B cell (primary cell): ENCODE measurements around the gene NDUFAB1. TPM values are rescaled to one million over a fixed set of nuclear protein-coding genes. Genes with fewer than 3 reads are reported as not detected.

Experiments used
- ATAC-seq: fragments of 200-7000 bp; cut with Tn5 transposase; one replicate; pipeline ENCODE4 v1.10.0; 2021; ENCODE audit warnings: low read depth, mild to moderate bottlenecking, moderate number of reproducible peaks, moderate library complexity
- CTCF ChIA-PET: fragments of 350-600 bp; sonication (Branson Sonifier 250); formaldehyde crosslinking; loops from one replicate; lab custom pipeline; 2021; ENCODE audit warnings: antibody characterized with exemption, inconsistent platforms; lab: Charles Lee
- POLR2A ChIA-PET: fragments of 350-600 bp; sonication (Branson Sonifier 250); formaldehyde crosslinking; loops from one replicate; lab custom pipeline; 2021; ENCODE audit warnings: antibody characterized with exemption; lab: Charles Lee
- DNase-seq: peaks from one replicate; pipeline ENCODE4 v3.0.0; 2013
- H2AFZ ChIP-seq: 2 replicates; pipeline ENCODE4 v1.6.1; 2012; ENCODE audit warnings: mild to moderate bottlenecking, low read depth, low read length; ENCODE audit not compliant: insufficient read depth, poor library complexity, severe bottlenecking
- H3K27ac ChIP-seq, 2 donors: 1 replicate in 1 of 2; 2 replicates in 1 of 2; pipeline ENCODE4 v1.5.1; 2012 to 2013; ENCODE audit warnings: low read length in 2 of 2, mild to moderate bottlenecking in 2 of 2, moderate library complexity in 1 of 2
- H3K27me3 ChIP-seq, 4 experiments: fragments of 200-600 bp in 1 of 4; sonication (generic) in 1 of 4; replicated peaks in 1 of 4; 1 replicate in 2 of 4; 2 replicates in 2 of 4; pipeline versions ENCODE4 v1.6.1 to v1.7.0; 2013 to 2016; ENCODE audit warnings: low read length in 3 of 4, mild to moderate bottlenecking in 2 of 4, mixed read lengths in 1 of 4, moderate library complexity in 1 of 4; ENCODE audit not compliant: insufficient read depth in 4 of 4, control insufficient read depth in 3 of 4; ENCODE audit errors: control extremely low read depth in 1 of 4
- H3K36me3 ChIP-seq, 2 experiments: replicated peaks in 1 of 2; 1 replicate in 1 of 2; 2 replicates in 1 of 2; pipeline versions ENCODE4 v1.6.1 to v1.7.1; 2013; ENCODE audit warnings: low read length in 1 of 2; ENCODE audit not compliant: insufficient read depth in 2 of 2, control insufficient read depth in 1 of 2; ENCODE audit errors: control extremely low read depth in 1 of 2, extremely low read depth in 1 of 2
- H3K4me1 ChIP-seq, 2 donors: fragments of 200-600 bp in 1 of 2; sonication (generic) in 1 of 2; 1 replicate in 1 of 2; 2 replicates in 1 of 2; pipeline versions ENCODE4 v1.5.1 to v1.6.1; 2013 to 2017; ENCODE audit warnings: low read length in 2 of 2; ENCODE audit not compliant: control insufficient read depth in 2 of 2, insufficient read depth in 2 of 2
- H3K4me2 ChIP-seq: replicated peaks from 2 replicates; pipeline ENCODE3; 2012; ENCODE audit warnings: mild to moderate bottlenecking, low read depth, low read length; ENCODE audit not compliant: poor library complexity, severe bottlenecking
- H3K4me3 ChIP-seq, 5 experiments: fragments of 200-600 bp in 1 of 5; sonication (generic) in 1 of 5; 1 replicate in 3 of 5; 2 replicates in 2 of 5; pipeline versions ENCODE4 v1.5.1 to v1.7.0; 2011 to 2016; ENCODE audit warnings: low read length in 4 of 5, mild to moderate bottlenecking in 4 of 5, low read depth in 2 of 5, control low read depth in 1 of 5, moderate library complexity in 1 of 5; ENCODE audit not compliant: insufficient read depth in 1 of 5; ENCODE audit errors: control extremely low read depth in 1 of 5, extremely low read depth in 1 of 5
- H3K79me2 ChIP-seq: fragments of 200-600 bp; sonication (generic); one replicate; pipeline ENCODE4 v1.6.0; 2016; ENCODE audit warnings: low read length; ENCODE audit not compliant: control insufficient read depth, insufficient read depth
- H3K9ac ChIP-seq: fragments of 200-600 bp; sonication (generic); 2 replicates; pipeline ENCODE4 v1.6.1; 2017; ENCODE audit warnings: mild to moderate bottlenecking, low read length, moderate library complexity
- H3K9me3 ChIP-seq, 3 donors: one replicate each; pipeline versions ENCODE4 v1.6.1 to v1.7.1; 2013; ENCODE audit warnings: low read length in 2 of 3; ENCODE audit not compliant: control insufficient read depth in 2 of 3, insufficient read depth in 1 of 3; ENCODE audit errors: control extremely low read depth in 1 of 3
- H4K20me1 ChIP-seq: 2 replicates; pipeline ENCODE4 v1.6.0; 2012; ENCODE audit warnings: mild to moderate bottlenecking, low read length; ENCODE audit not compliant: insufficient read depth, control insufficient read depth, poor library complexity, severe bottlenecking
- H3K27ac Mint-ChIP-seq: one replicate; pipeline ENCODE4 v1.8.0; 2021; ENCODE audit warnings: mixed read lengths
- H3K27me3 Mint-ChIP-seq: one replicate; pipeline ENCODE4 v1.8.0; 2021; ENCODE audit warnings: mixed read lengths
- H3K4me1 Mint-ChIP-seq: one replicate; pipeline ENCODE4 v1.8.0; 2021; ENCODE audit warnings: mixed read lengths
- H3K4me3 Mint-ChIP-seq: one replicate; pipeline ENCODE4 v1.8.0; 2021; ENCODE audit warnings: mixed read lengths
- H3K9me3 Mint-ChIP-seq: one replicate; pipeline ENCODE4 v1.8.0; 2022; ENCODE audit warnings: mixed read lengths; ENCODE audit not compliant: insufficient read depth
- EZH2 ChIP-seq: IDR thresholded peaks from 2 replicates; pipeline ENCODE4 v1.6.1; 2012; ENCODE audit warnings: borderline replicate concordance, low read depth, mild to moderate bottlenecking, moderate library complexity, low read length; ENCODE audit not compliant: insufficient read depth, poor library complexity, severe bottlenecking
- WGBS: methylation state at CpG from one replicate; pipeline ENCODE4 v1.1.5; 2013; ENCODE audit warnings: missing lambda C conversion rate; ENCODE audit not compliant: insufficient coverage; 5-methylcytosine and 5-hydroxymethylcytosine counted together
- intact Hi-C: fragments of 100-400 bp; cut with micrococcal nuclease; formaldehyde crosslinking; loops from one replicate; pipeline ENCODE4 v1.10.0; 2022
- polyA plus RNA-seq: library from polyadenylated mRNA; depleted of rRNA; stranded (reverse); fragments of >200 nt; gene quantifications from 2 replicates; pipeline ENCODE4 v1.2.3, GENCODE V29; 2012
- total RNA-seq, 2 donors: library from RNA; stranded (reverse); fragments of 120-200 nt in 1 of 2; gene quantifications; 1 replicate in 1 of 2; 2 replicates in 1 of 2; pipeline versions ENCODE4 v1.2.3 to v1.2.4, GENCODE V29; 2013 to 2022
- TF ChIP-seq, protein P1 (sequence below): fragments of 200-600 bp; IDR thresholded peaks from one replicate; pipeline ENCODE4 v1.8.0; 2022; ENCODE audit warnings: antibody characterized with exemption, mild to moderate bottlenecking

The NDUFAB1 gene
- total and polyA plus RNA-seq, 2 donors (not counting 1 experiment from before 2014, with no cell fraction given), result 33.6 to 39.3 TPM

DNA sequence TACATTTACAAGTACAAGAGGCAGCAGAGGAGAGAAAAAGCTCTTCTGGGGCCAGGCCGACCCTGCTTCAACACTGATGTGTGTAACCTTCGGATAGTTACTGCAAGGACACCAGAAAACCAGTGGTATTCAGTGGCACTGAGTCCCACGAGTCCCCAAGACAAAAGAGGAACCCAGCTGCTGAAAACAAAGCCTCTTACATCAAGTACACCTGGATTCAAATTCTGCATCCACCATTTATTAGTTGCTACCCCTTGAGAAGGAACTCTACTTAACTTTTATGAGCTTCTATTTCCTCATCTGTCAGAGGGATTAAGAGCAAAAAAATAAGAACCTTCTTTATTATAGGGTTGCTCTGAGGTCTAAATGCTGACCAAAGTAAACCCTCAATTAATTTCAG lies 41.6 kb downstream of the NDUFAB1 start:
- H3K36me3 ChIP-seq, result peaks cover 0 to 29% of the 10 kb centered on the region in 2 experiments

GRCh38 chr16:23552161-23552560 lies 44.0 kb downstream of the NDUFAB1 start:
- ChIA-PET POLR2A (no interaction called here), CTCF (no interaction called here)
- Histone ChIP-seq H3K27ac (no peak overlapping the region), H3K9ac (no peak overlapping the region), H4K20me1 (no peaks in the 10 kb centered on the region), H3K36me3 (peaks cover 2 to 42% of the 10 kb centered on the region in 2 experiments), H3K79me2 (peaks cover 33% of the 10 kb centered on the region), H3K4me1 (peaks cover 6 to 10% of the 10 kb centered on the region in 2 donors), H3K4me2 (no peak overlapping the region), H3K9me3 (no peaks in the 10 kb centered on the region), H2AFZ (no peak overlapping the region), H3K27me3 (no peaks in the 10 kb centered on the region), H3K4me3 (no peak overlapping the region)
- ATAC-seq (no peak), DNase-seq (no peak)
- no peaks in the 10 kb centered on the region for H3K9me3 Mint-ChIP-seq
- no peak overlapping the region for H3K27ac Mint-ChIP-seq
- no peak overlapping the region for H3K4me3 Mint-ChIP-seq
- peaks cover 14% of the 10 kb centered on the region for H3K4me1 Mint-ChIP-seq
- intact Hi-C loops, result no loop called here
- 93% methylated on average over 6 of the region's 6 CpGs for WGBS
- H3K27me3 Mint-ChIP-seq, result no peaks in the 10 kb centered on the region
- TF ChIP-seq, protein P1, sequence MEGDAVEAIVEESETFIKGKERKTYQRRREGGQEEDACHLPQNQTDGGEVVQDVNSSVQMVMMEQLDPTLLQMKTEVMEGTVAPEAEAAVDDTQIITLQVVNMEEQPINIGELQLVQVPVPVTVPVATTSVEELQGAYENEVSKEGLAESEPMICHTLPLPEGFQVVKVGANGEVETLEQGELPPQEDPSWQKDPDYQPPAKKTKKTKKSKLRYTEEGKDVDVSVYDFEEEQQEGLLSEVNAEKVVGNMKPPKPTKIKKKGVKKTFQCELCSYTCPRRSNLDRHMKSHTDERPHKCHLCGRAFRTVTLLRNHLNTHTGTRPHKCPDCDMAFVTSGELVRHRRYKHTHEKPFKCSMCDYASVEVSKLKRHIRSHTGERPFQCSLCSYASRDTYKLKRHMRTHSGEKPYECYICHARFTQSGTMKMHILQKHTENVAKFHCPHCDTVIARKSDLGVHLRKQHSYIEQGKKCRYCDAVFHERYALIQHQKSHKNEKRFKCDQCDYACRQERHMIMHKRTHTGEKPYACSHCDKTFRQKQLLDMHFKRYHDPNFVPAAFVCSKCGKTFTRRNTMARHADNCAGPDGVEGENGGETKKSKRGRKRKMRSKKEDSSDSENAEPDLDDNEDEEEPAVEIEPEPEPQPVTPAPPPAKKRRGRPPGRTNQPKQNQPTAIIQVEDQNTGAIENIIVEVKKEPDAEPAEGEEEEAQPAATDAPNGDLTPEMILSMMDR, result no peak
- TF ChIP-seq EZH2, result no peak

More for the DNA sequence above, 41.6 kb downstream of the NDUFAB1 start:
- Mint-ChIP-seq H3K27ac (no peak overlapping the region), H3K4me1 (peaks cover 28% of the 10 kb centered on the region), H3K9me3 (no peaks in the 10 kb centered on the region), H3K27me3 (no peaks in the 10 kb centered on the region), H3K4me3 (no peak overlapping the region)
- H2AFZ ChIP-seq, result no peak overlapping the region
- peaks cover 41% of the 10 kb centered on the region for H3K79me2 ChIP-seq
- ATAC-seq (no peak), DNase-seq (no peak)
- TF ChIP-seq EZH2, result no peak
- TF ChIP-seq, protein P1, result no peak
- intact Hi-C loops, result no loop called here
- no peak overlapping the region for H3K4me3 ChIP-seq
- ChIA-PET POLR2A (interaction anchor here (0.6 kb wide), 1 partner anchor 58 kb away, joined by 6 read pairs; no protein-coding TSS in a partner anchor), CTCF (interaction anchor here (0.9 to 1.7 kb wide), 7 partner anchors 15 to 120 kb away, joined by 3 to 5 read pairs (median 3); partner anchors contain the start of gene NDUFAB1)
- no peak overlapping the region for H3K4me2 ChIP-seq
- 95% methylated on average over 3 of the region's 3 CpGs for WGBS
- no peak overlapping the region for H3K27ac ChIP-seq
- no peak overlapping the region for H3K9ac ChIP-seq
- H3K9me3 ChIP-seq, result no peaks in the 10 kb centered on the region
- peaks cover 11 to 20% of the 10 kb centered on the region in 2 donors for H3K4me1 ChIP-seq
- H4K20me1 ChIP-seq, result no peaks in the 10 kb centered on the region
- no peaks in the 10 kb centered on the region for H3K27me3 ChIP-seq
